ENCODE results near the gene IQSEC2.
A peak's percentile ranks its signal among the peaks of the same experiment; 100 is the strongest.

DNA sequence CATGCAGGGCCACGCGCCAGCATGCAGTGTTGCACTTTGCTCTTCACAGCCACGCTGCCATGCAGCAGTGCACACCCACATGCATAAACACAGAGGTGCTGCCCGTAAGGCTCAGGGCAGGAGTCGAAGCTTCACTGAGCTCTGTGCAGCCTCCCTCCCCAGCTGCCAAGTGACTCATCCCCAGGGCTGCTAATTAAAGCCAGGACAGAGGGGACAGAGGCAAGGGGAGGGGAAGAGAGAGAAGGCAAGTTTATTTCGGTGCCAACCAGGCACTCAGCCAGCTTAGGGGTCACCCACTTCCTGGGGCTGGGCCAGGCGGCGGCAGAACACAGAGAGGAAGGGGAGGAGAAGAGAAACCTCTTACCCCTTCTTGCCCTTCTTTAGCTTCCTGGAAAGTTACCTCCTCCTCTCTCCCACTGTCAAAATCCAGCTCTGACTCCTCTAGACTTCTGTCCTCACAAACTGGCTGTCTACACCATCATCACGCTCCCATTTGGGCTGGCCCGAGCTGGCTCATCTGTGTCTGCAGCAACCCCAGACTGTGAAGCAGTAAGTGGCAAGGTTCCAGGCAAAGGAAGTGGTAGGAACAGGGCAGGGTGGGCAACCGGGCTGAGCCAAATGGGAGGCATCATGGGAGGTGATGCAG lies 6.2 kb upstream of the IQSEC2 start:
- TF ChIP-seq, protein P1, sequence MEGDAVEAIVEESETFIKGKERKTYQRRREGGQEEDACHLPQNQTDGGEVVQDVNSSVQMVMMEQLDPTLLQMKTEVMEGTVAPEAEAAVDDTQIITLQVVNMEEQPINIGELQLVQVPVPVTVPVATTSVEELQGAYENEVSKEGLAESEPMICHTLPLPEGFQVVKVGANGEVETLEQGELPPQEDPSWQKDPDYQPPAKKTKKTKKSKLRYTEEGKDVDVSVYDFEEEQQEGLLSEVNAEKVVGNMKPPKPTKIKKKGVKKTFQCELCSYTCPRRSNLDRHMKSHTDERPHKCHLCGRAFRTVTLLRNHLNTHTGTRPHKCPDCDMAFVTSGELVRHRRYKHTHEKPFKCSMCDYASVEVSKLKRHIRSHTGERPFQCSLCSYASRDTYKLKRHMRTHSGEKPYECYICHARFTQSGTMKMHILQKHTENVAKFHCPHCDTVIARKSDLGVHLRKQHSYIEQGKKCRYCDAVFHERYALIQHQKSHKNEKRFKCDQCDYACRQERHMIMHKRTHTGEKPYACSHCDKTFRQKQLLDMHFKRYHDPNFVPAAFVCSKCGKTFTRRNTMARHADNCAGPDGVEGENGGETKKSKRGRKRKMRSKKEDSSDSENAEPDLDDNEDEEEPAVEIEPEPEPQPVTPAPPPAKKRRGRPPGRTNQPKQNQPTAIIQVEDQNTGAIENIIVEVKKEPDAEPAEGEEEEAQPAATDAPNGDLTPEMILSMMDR (conservative IDR thresholded peaks at IDR 0.05; ENCODE audit: low read depth, low read length), result no peak
- TF ChIP-seq SMC3 (IDR thresholded peaks at IDR 0.05; ENCODE audit: low read depth, low read length), result no peak
- TF ChIP-seq POLR2A (IDR thresholded peaks at IDR 0.05; ENCODE audit: low read depth, low read length), result no peak
- peak; percentile 49 for TF ChIP-seq FOS (IDR thresholded peaks at IDR 0.05; ENCODE audit: low read depth, low read length)
- TF ChIP-seq, protein P2, sequence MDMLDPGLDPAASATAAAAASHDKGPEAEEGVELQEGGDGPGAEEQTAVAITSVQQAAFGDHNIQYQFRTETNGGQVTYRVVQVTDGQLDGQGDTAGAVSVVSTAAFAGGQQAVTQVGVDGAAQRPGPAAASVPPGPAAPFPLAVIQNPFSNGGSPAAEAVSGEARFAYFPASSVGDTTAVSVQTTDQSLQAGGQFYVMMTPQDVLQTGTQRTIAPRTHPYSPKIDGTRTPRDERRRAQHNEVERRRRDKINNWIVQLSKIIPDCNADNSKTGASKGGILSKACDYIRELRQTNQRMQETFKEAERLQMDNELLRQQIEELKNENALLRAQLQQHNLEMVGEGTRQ (IDR thresholded peaks at IDR 0.05; ENCODE audit: low read depth, low read length), result no peak
- no peak for TF ChIP-seq RFX5 (IDR thresholded peaks at IDR 0.05; ENCODE audit: low read depth, low read length)
- TF ChIP-seq MXI1 (IDR thresholded peaks at IDR 0.05; ENCODE audit: borderline replicate concordance, low read depth, low read length), result 0 out of 2 replicates have a peak, but pooled peaks have one; percentile 46
- no peak for TF ChIP-seq CEBPB (IDR thresholded peaks at IDR 0.05; ENCODE audit: low read depth, low read length)
